IMR-90 (cell line): Measurements from ENCODE around the gene GUCD1.

Experiments
- CEBPB ChIP-seq: IDR thresholded peaks from 2 replicates; pipeline ENCODE4 v1.6.1; 2012; ENCODE audit warnings: low read depth, low read length, improper control_type of control experiment
- CTCF ChIP-seq: conservative IDR thresholded peaks from 2 replicates; pipeline ENCODE4 v1.5.1; 2012; ENCODE audit warnings: mild to moderate bottlenecking, low read depth, low read length, improper control_type of control experiment
- FOS ChIP-seq: fragments of 150-350 bp; IDR thresholded peaks from 2 replicates; pipeline ENCODE4 v1.6.1; 2016; ENCODE audit warnings: low read depth, low read length
- MAFK ChIP-seq: IDR thresholded peaks from 2 replicates; pipeline ENCODE4 v1.6.1; 2012; ENCODE audit warnings: low read depth, low read length, improper control_type of control experiment
- MAZ ChIP-seq: IDR thresholded peaks from 2 replicates; pipeline ENCODE4 v1.6.1; 2012; ENCODE audit warnings: low read depth, mild to moderate bottlenecking, low read length, improper control_type of control experiment, moderate library complexity, borderline replicate concordance
- POLR2A ChIP-seq: IDR thresholded peaks from 2 replicates; pipeline ENCODE4 v1.6.1; 2012; ENCODE audit warnings: mild to moderate bottlenecking, low read depth, low read length
- RAD21 ChIP-seq: IDR thresholded peaks from 2 replicates; pipeline ENCODE4 v1.6.1; 2012; ENCODE audit warnings: low read length, improper control_type of control experiment
- RCOR1 ChIP-seq: IDR thresholded peaks from 2 replicates; pipeline ENCODE4 v1.6.1; 2012; ENCODE audit warnings: mild to moderate bottlenecking, low read length, improper control_type of control experiment; ENCODE audit not compliant: insufficient replicate concordance
- RFX5 ChIP-seq: IDR thresholded peaks from 2 replicates; pipeline ENCODE4 v1.8.0; 2012; ENCODE audit warnings: low read depth, mild to moderate bottlenecking, low read length, moderate library complexity
- USF2 ChIP-seq: fragments of 150-350 bp; IDR thresholded peaks from 2 replicates; pipeline ENCODE4 v1.6.1; 2017; ENCODE audit warnings: mild to moderate bottlenecking, antibody characterized with exemption, low read length, low read depth

- TF ChIP-seq POLR2A, result no peak
- no peak for TF ChIP-seq CTCF
- TF ChIP-seq MAFK, result no peak
- TF ChIP-seq CEBPB, result 0 out of 2 replicates have a peak, but pooled peaks have one; percentile 9
- TF ChIP-seq RAD21, result no peak
- TF ChIP-seq RFX5, result no peak
- no peak for TF ChIP-seq MAZ
- TF ChIP-seq USF2, result no peak
- TF ChIP-seq FOS, result no peak
- TF ChIP-seq RCOR1, result no peak
Measured at GRCh38 chr22:24504956-24505736, 49.8 kb downstream of the GUCD1 start.
